Activated naive CD8-positive, alpha-beta T cell (primary cell): ENCODE data around the gene TRIM67.
"Not testable (repeated sequence)": the region's sequence is repeated elsewhere in the genome, so short reads cannot be mapped to it uniquely, and the experiment has no call there.

Source experiments
- H3K27ac Mint-ChIP-seq: one replicate; pipeline ENCODE4 v1.8.0; 2021; ENCODE audit warnings: mixed read lengths
- H3K27me3 Mint-ChIP-seq: one replicate; pipeline ENCODE4 v1.8.0; 2021; ENCODE audit warnings: mixed read lengths
- H3K36me3 Mint-ChIP-seq: one replicate; pipeline ENCODE4 v1.8.0; 2021; ENCODE audit warnings: mixed read lengths
- H3K4me1 Mint-ChIP-seq: one replicate; pipeline ENCODE4 v1.8.0; 2021; ENCODE audit warnings: low read depth, mixed read lengths
- H3K4me3 Mint-ChIP-seq: one replicate; pipeline ENCODE4 v1.8.0; 2021; ENCODE audit warnings: mild to moderate bottlenecking, mixed read lengths
- H3K9me3 Mint-ChIP-seq: one replicate; pipeline ENCODE4 v1.8.0; 2021; ENCODE audit warnings: low read depth, mixed read lengths

The TRIM67 gene

DNA sequence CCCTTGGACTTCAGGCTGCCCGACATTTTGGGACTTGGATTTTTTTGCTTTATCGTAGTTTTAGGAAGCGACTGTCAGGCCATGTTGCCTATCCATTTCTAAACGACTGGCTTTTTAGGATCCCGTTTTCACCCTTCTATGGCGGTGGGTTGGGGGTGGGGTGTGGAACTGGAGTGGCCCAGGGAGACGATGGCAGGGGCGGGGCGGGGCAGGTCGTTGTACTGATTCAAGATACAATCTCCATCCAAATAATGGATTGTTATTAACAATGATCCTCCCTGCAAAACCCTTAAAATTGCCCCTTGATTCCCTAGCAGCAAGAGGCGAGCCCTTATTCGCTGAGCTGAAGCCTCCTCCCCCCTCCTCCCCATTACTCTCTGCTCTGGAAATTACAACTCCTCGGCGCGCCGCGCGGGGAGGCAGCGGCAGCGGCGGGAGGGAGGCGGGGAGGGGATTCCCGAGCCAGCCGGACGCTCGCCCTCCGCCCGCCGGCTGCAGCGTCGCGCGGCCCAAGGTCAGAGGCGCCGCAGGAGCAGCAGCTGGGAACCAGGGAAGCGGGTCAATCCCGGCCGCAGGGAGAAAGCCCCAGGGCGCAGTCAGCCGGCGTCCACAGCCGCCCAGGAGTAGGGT, at the start of gene TRIM67:
Gene TRIM67 (plus strand): TSS at position 392 of the 630 bp plus-strand sequence. CDS start 912 bp downstream, outside the sequence.
- Mint-ChIP-seq H3K4me1 (peaks cover 7% of the 10 kb centered on the region), H3K9me3 (no peaks in the 10 kb centered on the region), H3K4me3 (peak within 1 kb of the TSS; percentile 42), H3K36me3 (no peaks in the 10 kb centered on the region), H3K27ac (no peak within 1 kb of the TSS), H3K27me3 (peaks cover 36% of the 10 kb centered on the region)

DNA sequence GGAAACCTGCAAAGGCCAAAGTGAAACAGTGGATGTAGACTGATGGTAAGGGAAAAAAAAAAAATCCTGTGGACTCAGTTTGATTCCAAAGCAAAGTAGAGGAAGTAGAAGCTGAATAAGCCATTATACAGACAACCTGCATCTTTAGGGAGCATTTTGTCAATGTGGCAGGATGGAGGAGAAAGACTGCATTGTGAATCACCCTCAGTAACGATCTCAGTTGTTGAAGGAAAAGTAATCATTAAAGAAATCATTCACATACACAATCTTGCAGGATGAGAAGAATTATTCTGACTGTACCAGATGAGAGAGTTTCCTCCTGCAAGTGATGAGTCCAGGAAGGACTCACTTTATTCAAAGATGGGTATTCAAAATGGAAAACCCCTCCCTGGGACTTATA, 45.1 kb upstream of the TRIM67 start:
- H3K27ac Mint-ChIP-seq: no peak overlapping the region
- H3K27me3 Mint-ChIP-seq: peaks cover 17% of the 10 kb centered on the region
- H3K36me3 Mint-ChIP-seq: peaks cover 3% of the 10 kb centered on the region
- no peak overlapping the region for H3K4me3 Mint-ChIP-seq
- peaks cover 19% of the 10 kb centered on the region for H3K9me3 Mint-ChIP-seq
- no peaks in the 10 kb centered on the region for H3K4me1 Mint-ChIP-seq

DNA sequence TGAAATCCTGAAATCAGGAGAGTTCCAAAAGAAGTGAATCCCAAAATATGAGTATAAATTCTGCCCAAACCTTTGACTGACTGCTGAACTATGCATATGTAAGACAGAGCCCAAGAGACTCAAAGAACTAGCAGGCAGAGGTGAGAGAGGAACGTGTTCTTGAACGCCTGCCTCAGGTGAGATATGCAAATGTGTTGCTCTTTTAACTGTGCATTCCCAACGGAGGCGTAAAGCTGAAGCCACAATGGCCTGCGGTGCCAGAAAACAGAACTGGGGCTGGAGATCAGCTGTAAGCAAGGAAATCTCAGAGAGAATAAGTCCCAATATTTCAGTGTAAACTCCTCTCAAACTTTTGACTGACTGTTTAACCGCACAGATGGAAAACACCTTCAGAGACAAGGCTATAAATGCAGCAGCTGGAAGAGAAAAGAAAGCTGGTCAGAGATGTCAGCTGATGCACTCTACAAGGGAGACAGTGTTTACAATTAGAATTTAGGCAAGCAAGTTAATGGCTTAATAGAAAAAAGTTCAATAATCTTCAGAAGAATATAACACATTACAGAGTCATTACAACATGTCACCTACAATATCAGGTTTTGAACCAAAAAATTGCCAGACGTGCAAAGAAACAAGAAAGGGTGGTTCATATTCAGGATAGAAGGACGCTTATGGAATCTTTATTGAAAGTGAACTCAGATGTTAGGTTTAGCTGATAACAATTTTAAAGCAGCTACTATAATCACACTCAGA, 43.0 kb upstream of the TRIM67 start:
- Mint-ChIP-seq H3K4me1 (no peaks in the 10 kb centered on the region), H3K4me3 (no peak overlapping the region), H3K27ac (no peak overlapping the region), H3K27me3 (peaks cover 9% of the 10 kb centered on the region), H3K9me3 (peaks cover 13% of the 10 kb centered on the region), H3K36me3 (no peaks in the 10 kb centered on the region)

DNA sequence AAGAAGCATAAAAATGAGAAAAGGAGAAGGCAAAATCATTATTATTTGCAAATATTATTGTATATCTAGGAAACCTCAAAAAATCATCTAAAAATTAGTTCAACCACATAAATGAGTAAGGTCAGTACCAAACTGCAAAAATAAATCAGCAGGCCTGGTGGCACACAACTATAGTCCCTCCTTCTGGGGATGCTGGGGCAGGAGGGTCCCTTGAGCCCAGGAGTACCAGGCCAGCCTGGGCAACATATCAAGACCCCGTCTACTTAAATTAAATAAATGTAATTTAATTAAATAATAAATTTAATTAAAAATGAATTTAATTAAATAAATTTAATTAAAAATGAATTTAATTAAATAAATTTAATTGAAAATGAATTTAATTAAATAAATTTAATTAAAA, 40.3 kb upstream of the TRIM67 start:
- no peak overlapping the region for H3K27ac Mint-ChIP-seq
- peaks cover 5% of the 10 kb centered on the region for H3K27me3 Mint-ChIP-seq
- no peaks in the 10 kb centered on the region for H3K36me3 Mint-ChIP-seq
- no peaks in the 10 kb centered on the region for H3K4me1 Mint-ChIP-seq
- H3K4me3 Mint-ChIP-seq: no peak overlapping the region
- peaks cover 13% of the 10 kb centered on the region for H3K9me3 Mint-ChIP-seq

DNA sequence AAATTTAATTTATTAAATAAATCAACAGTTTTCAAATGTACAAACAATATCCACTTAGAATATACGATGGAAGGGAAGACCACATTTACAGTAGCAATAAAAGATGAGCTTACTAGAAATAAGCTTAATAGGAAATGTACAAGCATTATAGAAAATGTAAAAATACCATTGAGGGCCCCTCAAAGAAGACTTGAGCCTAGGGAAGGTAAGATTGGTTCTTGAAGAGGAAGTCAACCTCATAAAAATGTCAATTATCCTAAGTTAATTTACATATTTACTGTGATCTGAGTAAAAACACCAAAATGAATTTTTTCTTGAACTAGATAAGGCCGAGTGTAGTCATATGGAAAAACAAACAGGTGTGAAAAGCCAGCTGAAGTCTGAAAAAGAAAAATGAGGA, 39.7 kb upstream of the TRIM67 start:
- no peaks in the 10 kb centered on the region for H3K36me3 Mint-ChIP-seq
- H3K4me1 Mint-ChIP-seq: no peaks in the 10 kb centered on the region
- peaks cover 6% of the 10 kb centered on the region for H3K27me3 Mint-ChIP-seq
- no peak overlapping the region for H3K27ac Mint-ChIP-seq
- H3K9me3 Mint-ChIP-seq: peaks cover 13% of the 10 kb centered on the region
- no peak overlapping the region for H3K4me3 Mint-ChIP-seq

DNA sequence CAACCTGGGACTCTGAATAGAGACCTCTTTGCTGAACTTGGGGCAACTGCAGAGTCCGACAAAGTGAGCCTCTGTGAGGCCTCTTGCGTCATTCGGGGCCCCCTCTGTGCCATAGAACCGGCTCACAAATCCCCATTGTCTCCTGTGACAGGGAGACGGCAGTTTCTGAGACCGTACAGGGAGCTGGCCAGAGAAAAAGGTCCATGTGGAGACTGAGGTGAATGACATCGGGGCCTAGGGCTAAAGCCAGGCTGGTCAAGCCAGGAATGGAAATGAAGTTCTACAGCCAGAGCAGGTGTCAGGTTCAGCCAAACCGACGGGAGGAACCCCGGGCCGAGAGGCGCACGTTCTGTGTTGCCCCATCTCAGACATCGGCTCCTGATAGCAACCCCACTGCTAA, 37.1 kb upstream of the TRIM67 start:
- peaks cover 2% of the 10 kb centered on the region for H3K9me3 Mint-ChIP-seq
- H3K27me3 Mint-ChIP-seq: peaks cover 4% of the 10 kb centered on the region

DNA sequence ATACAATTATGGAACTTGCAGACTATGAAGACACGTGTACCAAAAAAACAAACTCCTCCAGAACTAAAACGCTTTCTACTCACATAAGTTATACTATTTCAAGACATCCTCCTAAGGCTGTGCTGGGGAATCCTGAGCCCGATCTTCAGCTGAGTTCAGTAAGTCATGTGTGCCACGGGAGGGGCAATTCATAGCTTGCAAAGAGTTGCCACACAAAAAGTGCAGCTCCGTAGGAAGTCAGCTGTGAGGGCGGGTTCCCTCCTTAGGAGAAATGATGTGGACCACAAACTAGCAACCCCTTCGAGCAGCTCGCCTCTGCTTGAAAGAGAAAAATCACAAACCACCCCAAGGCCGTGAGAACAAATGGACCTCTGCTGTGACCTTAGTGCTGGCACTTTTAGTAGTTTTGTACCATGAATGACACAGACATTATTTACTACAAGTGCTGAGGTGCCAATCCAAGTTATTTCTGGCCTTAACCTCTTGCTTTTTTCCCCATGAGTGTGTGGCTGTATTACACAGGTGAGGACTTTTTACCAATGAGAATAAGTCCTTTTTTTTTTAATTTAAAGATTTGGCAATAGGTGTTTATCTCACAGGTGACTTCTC, 35.8 kb upstream of the TRIM67 start:
- Mint-ChIP-seq H3K36me3 (no peaks in the 10 kb centered on the region), H3K4me3 (no peak overlapping the region), H3K9me3 (no peaks in the 10 kb centered on the region), H3K27me3 (peaks cover 4% of the 10 kb centered on the region), H3K27ac (no peak overlapping the region), H3K4me1 (no peaks in the 10 kb centered on the region)

More for the DNA sequence above, 37.1 kb upstream of the TRIM67 start:
- no peaks in the 10 kb centered on the region for H3K4me1 Mint-ChIP-seq
- no peak overlapping the region for H3K4me3 Mint-ChIP-seq
- no peaks in the 10 kb centered on the region for H3K36me3 Mint-ChIP-seq
- H3K27ac Mint-ChIP-seq: no peak overlapping the region

DNA sequence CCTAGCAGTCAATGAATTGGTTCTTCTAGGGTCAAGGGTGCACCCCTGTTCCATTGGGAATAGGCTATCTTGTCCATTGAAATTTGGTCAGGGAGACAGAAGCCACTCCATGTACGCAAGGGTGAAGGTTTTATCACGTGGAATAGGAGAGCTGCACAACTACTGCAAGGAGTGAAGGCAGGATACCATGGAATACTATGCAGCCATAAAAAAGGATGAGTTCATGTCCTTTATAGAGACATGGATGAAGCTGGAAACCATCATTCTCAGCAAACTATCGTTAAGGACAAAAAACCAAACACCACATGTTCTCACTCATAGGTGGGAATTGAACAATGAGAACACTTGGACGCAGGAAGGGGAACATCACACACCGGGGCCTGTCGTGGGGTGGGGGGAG, 34.8 kb upstream of the TRIM67 start:
- H3K4me3 Mint-ChIP-seq, H3K4me1 Mint-ChIP-seq, H3K36me3 Mint-ChIP-seq, H3K27ac Mint-ChIP-seq, H3K9me3 Mint-ChIP-seq, H3K27me3 Mint-ChIP-seq: not testable (repeated sequence)

DNA sequence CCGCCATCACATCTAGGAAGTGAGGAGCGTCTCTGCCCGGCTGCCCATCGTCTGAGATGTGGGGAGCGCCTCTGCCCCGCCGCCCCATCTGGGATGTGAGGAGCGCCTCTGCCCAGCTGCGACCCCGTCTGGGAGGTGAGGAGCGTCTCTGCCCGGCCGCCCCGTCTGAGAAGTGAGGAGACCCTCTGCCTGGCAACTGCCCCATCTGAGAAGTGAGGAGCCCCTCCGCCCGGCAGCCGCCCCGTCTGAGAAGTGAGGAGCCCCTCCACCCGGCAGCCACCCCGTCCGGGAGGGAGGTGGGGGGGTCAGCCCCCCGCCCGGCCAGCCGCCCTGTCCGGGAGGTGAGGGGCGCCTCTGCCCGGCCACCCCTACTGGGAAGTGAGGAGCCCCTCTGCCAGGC, 33.4 kb upstream of the TRIM67 start:
- H3K36me3 Mint-ChIP-seq, H3K27ac Mint-ChIP-seq, H3K9me3 Mint-ChIP-seq: not testable (repeated sequence)

DNA sequence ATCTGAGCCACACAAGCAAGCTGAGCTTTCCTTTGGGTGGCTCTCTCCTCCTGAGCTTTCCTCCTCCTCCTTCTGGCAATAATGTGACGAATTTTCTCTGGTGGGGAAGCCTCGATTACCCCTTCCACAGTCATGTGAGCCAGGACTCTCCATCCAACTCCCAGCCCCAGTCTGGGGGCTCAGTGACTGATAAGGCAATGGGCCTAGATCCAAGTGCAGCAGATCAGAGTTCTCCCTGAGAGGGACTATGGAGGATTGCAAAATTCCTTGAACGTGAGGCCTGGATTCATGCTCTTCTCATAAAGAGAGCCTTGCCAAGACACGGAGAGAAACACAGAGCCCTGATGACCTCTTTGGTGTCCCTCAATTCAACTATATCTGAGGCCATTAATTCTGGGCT, 31.3 kb upstream of the TRIM67 start:
- H3K4me3 Mint-ChIP-seq: no peak overlapping the region
- H3K9me3 Mint-ChIP-seq: no peaks in the 10 kb centered on the region

More for the DNA sequence above, 33.4 kb upstream of the TRIM67 start:
- H3K27me3 Mint-ChIP-seq, H3K4me3 Mint-ChIP-seq, H3K4me1 Mint-ChIP-seq: not testable (repeated sequence)

DNA sequence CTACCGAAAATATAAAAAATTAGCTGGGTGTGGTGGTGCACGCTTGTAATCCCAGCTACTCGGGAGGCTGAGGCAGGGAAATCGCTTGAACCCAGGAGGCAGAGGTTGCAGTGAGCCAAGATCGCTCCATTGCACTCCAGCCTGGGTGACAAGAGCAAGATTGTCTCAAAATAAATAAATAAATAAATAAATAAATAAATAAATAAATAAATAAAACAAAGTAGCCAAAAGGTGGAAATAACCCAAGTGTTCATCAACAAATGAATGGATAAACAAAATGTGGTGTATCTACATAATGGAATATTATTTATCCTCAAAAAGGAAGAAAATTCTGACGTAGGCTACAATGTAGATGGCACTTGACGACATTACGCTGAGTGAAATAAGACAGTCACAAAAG, 29.3 kb upstream of the TRIM67 start:
- not testable (repeated sequence) for H3K9me3 Mint-ChIP-seq

More for the DNA sequence above, 31.3 kb upstream of the TRIM67 start:
- Mint-ChIP-seq H3K27ac (no peak overlapping the region), H3K36me3 (no peaks in the 10 kb centered on the region), H3K27me3 (peaks cover 2% of the 10 kb centered on the region), H3K4me1 (no peaks in the 10 kb centered on the region)

DNA sequence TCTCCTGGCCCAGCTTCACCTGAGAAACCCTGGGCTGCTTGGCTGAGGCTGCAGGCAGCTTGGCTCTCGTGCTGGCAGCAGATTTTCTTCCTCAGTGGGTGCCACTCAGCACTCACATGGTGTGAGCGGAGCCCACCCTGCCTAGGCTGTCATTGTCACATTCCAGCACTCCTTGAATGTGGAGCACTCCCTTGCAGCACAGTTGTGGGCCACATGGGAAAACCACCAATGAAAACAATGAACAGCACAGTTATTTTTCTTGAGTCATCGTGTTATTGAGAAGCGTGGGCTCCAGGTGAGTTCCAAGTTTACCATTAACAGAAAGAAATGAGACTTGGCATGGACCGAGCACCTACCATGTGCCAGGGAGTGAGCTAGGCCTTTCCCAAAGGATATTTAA, 27.2 kb upstream of the TRIM67 start:
- Mint-ChIP-seq H3K36me3 (no peaks in the 10 kb centered on the region), H3K27me3 (peaks cover 7% of the 10 kb centered on the region), H3K4me1 (no peaks in the 10 kb centered on the region), H3K9me3 (no peaks in the 10 kb centered on the region), H3K4me3 (no peak overlapping the region), H3K27ac (no peak overlapping the region)

More for the DNA sequence above, 29.3 kb upstream of the TRIM67 start:
- not testable (repeated sequence) for H3K27me3 Mint-ChIP-seq, H3K27ac Mint-ChIP-seq, H3K36me3 Mint-ChIP-seq, H3K4me1 Mint-ChIP-seq, H3K4me3 Mint-ChIP-seq

DNA sequence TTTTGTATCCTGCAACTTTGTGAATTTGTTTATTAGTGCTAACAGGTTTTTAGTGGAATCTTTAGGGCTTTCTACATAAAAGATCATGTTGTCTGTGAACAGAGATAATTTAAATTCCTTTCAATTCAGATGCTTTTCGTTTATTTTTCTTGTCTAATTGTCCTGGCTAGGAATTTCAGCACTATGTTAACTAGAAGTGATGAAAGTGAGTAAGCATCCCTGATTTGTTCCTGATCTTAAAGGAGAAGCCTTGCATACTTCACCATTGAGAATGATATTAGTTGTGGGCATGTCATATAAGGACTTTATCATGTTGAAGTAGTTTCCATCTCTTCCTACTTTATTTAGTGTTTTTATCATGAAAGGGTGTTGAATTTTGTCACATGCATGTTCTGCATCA, 23.6 kb upstream of the TRIM67 start:
- Mint-ChIP-seq H3K36me3 (no peaks in the 10 kb centered on the region), H3K27ac (no peak overlapping the region), H3K27me3 (peaks cover 17% of the 10 kb centered on the region), H3K9me3 (no peaks in the 10 kb centered on the region), H3K4me3 (no peak overlapping the region), H3K4me1 (no peaks in the 10 kb centered on the region)

DNA sequence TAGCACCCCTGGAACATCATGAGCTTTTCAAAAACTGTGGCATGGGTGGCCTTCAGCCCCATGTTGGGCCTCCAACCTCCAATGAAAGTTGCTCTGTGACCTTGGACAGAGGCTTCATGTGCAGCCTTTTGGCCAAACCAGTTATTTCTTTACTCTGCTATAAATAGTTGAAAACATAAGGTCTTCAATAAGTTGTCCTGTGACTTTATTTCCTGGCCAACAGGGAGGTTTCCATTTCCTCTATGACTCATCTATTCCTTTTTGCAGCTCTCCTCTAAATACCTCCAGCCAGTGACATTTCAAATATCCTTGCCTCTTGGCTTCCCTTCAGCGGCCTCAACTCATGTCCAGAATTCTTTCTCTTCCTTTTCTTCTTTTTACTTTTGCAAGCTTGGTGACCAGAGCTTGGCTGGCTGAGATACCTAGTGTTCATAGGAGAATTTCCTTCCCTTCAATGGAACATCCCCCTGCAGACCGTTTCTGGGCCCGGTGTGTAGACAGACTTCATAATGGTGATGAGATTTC, 22.7 kb upstream of the TRIM67 start:
- H3K27ac Mint-ChIP-seq: no peak overlapping the region
- H3K9me3 Mint-ChIP-seq: no peaks in the 10 kb centered on the region
- H3K27me3 Mint-ChIP-seq: peaks cover 20% of the 10 kb centered on the region
- no peaks in the 10 kb centered on the region for H3K4me1 Mint-ChIP-seq
- no peaks in the 10 kb centered on the region for H3K36me3 Mint-ChIP-seq
- H3K4me3 Mint-ChIP-seq: no peak overlapping the region
